Measurements from ENCODE around the gene ENPP3. TPM values are rescaled to one million over a fixed set of nuclear protein-coding genes. Genes with fewer than 3 reads are reported as not detected.
A peak's percentile ranks its signal among the peaks of the same experiment; 100 is the strongest.

Gene ENPP3
- total and polyA plus RNA-seq, 2 of the 13 experiments (the other 11 are each of a cell fraction or from before 2014, with no cell fraction given) = 40.0 to 75.4 TPM

DNA sequence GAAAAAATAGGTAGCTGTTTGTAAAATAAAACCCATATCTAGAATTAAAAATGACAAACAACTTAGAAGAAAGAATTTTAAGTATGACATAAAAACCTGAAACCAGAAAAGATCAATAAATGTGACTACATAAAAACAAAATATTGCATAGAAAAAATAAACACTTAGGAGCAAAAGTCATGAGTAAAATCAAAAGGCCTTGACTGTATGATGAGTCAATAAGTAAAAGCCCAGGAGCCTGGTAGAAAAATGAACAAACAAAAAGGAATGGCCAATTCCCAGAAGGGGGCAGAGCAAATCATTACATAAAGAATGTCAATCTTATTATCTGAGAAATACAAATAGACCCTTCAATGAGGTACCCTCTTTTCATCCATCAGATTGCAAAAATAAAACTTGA lies 150.0 kb downstream of the ENPP3 start (continued):
- TF ChIP-seq, protein P1, sequence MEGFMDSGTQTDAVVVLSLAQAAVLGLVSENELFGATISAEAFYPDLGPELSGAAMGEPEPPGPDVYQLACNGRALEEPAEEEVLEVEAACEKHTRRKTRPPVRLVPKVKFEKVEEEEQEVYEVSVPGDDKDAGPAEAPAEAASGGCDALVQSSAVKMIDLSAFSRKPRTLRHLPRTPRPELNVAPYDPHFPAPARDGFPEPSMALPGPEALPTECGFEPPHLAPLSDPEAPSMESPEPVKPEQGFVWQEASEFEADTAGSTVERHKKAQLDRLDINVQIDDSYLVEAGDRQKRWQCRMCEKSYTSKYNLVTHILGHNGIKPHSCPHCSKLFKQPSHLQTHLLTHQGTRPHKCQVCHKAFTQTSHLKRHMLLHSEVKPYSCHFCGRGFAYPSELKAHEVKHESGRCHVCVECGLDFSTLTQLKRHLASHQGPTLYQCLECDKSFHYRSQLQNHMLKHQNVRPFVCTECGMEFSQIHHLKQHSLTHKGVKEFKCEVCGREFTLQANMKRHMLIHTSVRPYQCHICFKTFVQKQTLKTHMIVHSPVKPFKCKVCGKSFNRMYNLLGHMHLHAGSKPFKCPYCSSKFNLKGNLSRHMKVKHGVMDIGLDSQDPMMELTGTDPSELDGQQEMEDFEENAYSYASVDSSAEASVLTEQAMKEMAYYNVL (CRISPR knock-in tag; IDR thresholded peaks at IDR 0.05; ENCODE audit: borderline replicate concordance) = no peak
- TF ChIP-seq AKAP8 (CRISPR knock-in tag; IDR thresholded peaks at IDR 0.05) (no peak), ELF3 (CRISPR knock-in tag; IDR thresholded peaks at IDR 0.05) (peak; percentile 32; the same call in 1 of the 2 replicates), SMARCE1 (IDR thresholded peaks at IDR 0.05; ENCODE audit: borderline replicate concordance) (no peak), GTF2F1 (IDR thresholded peaks at IDR 0.05; ENCODE audit: low read length) (no peak), RARA (CRISPR knock-in tag; IDR thresholded peaks at IDR 0.05) (peak; percentile 44), ZNF430 (CRISPR knock-in tag; IDR thresholded peaks at IDR 0.05) (no peak), TCF7 (IDR thresholded peaks at IDR 0.05; ENCODE audit: low read depth) (peak; percentile 54), SOX6 (IDR thresholded peaks at IDR 0.05) (no peak), SOX6 (CRISPR knock-in tag; IDR thresholded peaks at IDR 0.05) (peak; percentile 34; the same call in 1 of the 2 replicates), BHLHE40 (IDR thresholded peaks at IDR 0.05; ENCODE audit: low read length) (no peak), MYNN (CRISPR knock-in tag; IDR thresholded peaks at IDR 0.05; ENCODE audit: low read depth) (no peak), ZNF644 (CRISPR knock-in tag; IDR thresholded peaks at IDR 0.05; ENCODE audit: low read depth) (no peak), TAF15 (IDR thresholded peaks at IDR 0.05; ENCODE audit: low read depth, low read length, poor library complexity, severe bottlenecking) (no peak), SRSF4 (IDR thresholded peaks at IDR 0.05; ENCODE audit: low read depth, low read length, poor library complexity, severe bottlenecking) (no peak), GFI1 (CRISPR knock-in tag; IDR thresholded peaks at IDR 0.05; ENCODE audit: borderline replicate concordance) (0 out of 2 replicates have a peak, but pooled peaks have one; percentile 21), NBN (conservative IDR thresholded peaks at IDR 0.05) (no peak), EP300 (IDR thresholded peaks at IDR 0.05; ENCODE audit: low read depth in 2 of 2, low read length in 2 of 2) (peak in 1 of 2 experiments; percentile 84; a peak in 2 of 4 replicates), EP300 (CRISPR knock-in tag; IDR thresholded peaks at IDR 0.05; ENCODE audit: borderline replicate concordance) (no peak), ZNF335 (CRISPR knock-in tag; IDR thresholded peaks at IDR 0.05) (no peak), ATF7 (IDR thresholded peaks at IDR 0.05) (no peak), ATF7 (CRISPR knock-in tag; IDR thresholded peaks at IDR 0.05) (no peak), THAP11 (CRISPR knock-in tag; IDR thresholded peaks at IDR 0.05) (0 out of 2 replicates have a peak, but pooled peaks have one; percentile 19), BCL6 (CRISPR knock-in tag; IDR thresholded peaks at IDR 0.05) (0 out of 2 replicates have a peak, but pooled peaks have one; percentile 30), NCOA2 (CRISPR knock-in tag; IDR thresholded peaks at IDR 0.05) (peak; percentile 91)
- TF ChIP-seq, protein P2, sequence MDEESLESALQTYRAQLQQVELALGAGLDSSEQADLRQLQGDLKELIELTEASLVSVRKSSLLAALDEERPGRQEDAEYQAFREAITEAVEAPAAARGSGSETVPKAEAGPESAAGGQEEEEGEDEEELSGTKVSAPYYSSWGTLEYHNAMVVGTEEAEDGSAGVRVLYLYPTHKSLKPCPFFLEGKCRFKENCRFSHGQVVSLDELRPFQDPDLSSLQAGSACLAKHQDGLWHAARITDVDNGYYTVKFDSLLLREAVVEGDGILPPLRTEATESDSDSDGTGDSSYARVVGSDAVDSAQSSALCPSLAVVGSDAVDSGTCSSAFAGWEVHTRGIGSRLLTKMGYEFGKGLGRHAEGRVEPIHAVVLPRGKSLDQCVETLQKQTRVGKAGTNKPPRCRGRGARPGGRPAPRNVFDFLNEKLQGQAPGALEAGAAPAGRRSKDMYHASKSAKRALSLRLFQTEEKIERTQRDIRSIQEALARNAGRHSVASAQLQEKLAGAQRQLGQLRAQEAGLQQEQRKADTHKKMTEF (CRISPR knock-in tag; IDR thresholded peaks at IDR 0.05) = 0 out of 2 replicates have a peak, but pooled peaks have one; percentile 19
- TF ChIP-seq, protein P3, sequence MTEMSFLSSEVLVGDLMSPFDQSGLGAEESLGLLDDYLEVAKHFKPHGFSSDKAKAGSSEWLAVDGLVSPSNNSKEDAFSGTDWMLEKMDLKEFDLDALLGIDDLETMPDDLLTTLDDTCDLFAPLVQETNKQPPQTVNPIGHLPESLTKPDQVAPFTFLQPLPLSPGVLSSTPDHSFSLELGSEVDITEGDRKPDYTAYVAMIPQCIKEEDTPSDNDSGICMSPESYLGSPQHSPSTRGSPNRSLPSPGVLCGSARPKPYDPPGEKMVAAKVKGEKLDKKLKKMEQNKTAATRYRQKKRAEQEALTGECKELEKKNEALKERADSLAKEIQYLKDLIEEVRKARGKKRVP (CRISPR knock-in tag; IDR thresholded peaks at IDR 0.05) = peak in 1 of 2 experiments; percentile 86; a peak in 2 of 4 replicates
- TF ChIP-seq, protein P4, sequence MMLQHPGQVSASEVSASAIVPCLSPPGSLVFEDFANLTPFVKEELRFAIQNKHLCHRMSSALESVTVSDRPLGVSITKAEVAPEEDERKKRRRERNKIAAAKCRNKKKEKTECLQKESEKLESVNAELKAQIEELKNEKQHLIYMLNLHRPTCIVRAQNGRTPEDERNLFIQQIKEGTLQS (CRISPR knock-in tag; IDR thresholded peaks at IDR 0.05) = no peak
- TF ChIP-seq, protein P5, sequence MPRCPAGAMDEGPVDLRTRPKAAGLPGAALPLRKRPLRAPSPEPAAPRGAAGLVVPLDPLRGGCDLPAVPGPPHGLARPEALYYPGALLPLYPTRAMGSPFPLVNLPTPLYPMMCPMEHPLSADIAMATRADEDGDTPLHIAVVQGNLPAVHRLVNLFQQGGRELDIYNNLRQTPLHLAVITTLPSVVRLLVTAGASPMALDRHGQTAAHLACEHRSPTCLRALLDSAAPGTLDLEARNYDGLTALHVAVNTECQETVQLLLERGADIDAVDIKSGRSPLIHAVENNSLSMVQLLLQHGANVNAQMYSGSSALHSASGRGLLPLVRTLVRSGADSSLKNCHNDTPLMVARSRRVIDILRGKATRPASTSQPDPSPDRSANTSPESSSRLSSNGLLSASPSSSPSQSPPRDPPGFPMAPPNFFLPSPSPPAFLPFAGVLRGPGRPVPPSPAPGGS (CRISPR knock-in tag; IDR thresholded peaks at IDR 0.05) = no peak
